Measurements from ENCODE around the gene USH2A.
"Not testable (repeated sequence)": the region's sequence is repeated elsewhere in the genome, so short reads cannot be mapped to it uniquely, and the experiment has no call there.

USH2A gene

GRCh38 chr1:216034506-216034905 lies 388.7 kb downstream of the USH2A start:
- Mint-ChIP-seq H3K36me3 (no peaks in the 10 kb centered on the region), H3K4me3 (no peak overlapping the region), H3K4me1 (no peaks in the 10 kb centered on the region), H3K27ac (no peak overlapping the region), H3K9me3 (no peaks in the 10 kb centered on the region), H3K27me3 (no peaks in the 10 kb centered on the region)
- DNase-seq (ENCODE audit: low spot score in 2 of 2) (no peak), ATAC-seq (ENCODE audit: low read depth) (no peak)

GRCh38 chr1:216032961-216033614 lies 390.2 kb downstream of the USH2A start:
- Mint-ChIP-seq H3K36me3 (no peaks in the 10 kb centered on the region), H3K27ac (no peak overlapping the region), H3K4me1 (no peaks in the 10 kb centered on the region), H3K9me3 (no peaks in the 10 kb centered on the region), H3K4me3 (no peak overlapping the region), H3K27me3 (no peaks in the 10 kb centered on the region)
- DNase-seq (ENCODE audit: low spot score in 2 of 2) = no peak
- ATAC-seq (ENCODE audit: low read depth) = no peak

DNA sequence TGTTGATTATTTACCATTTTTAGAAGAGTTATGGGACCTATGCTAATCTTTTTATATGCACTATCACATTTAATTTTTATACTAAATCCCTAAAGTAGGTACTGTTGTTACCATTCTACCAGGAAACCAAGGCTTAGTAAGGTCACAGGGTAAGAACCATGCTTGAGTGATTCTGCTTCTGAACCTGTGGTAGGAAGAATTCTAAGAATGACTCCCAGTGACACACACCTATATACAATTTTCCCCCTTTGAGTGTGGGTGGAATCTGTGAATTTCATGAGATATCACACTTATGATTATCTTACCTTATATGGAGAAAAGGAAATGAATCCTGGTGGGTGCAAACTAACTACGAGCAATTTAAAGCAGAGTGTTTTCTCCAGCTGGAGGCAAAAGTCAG lies 391.0 kb downstream of the USH2A start:
- Mint-ChIP-seq H3K4me1 (no peaks in the 10 kb centered on the region), H3K27ac (no peak overlapping the region), H3K4me3 (no peak overlapping the region), H3K27me3 (no peaks in the 10 kb centered on the region), H3K36me3 (no peaks in the 10 kb centered on the region), H3K9me3 (no peaks in the 10 kb centered on the region)
- no peak for DNase-seq (ENCODE audit: low spot score in 2 of 2)
- no peak for ATAC-seq (ENCODE audit: low read depth)

DNA sequence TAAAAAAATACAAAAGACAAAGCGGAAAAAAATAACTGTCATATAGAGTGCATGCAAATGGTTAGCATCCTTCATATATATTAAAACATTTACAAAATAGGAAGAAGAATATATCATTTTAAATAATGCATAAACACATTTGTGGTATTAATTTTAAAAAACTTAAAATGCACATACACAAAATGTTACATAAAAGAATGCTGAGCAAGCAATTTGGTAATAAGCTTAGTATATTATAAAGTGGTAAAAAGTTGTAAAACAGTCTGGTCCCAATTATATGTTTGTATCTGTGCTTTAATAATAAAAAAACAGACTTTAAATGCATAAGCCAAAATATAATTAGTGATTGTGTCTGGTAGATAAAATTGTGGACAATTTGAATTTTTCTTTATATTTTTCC lies 394.6 kb downstream of the USH2A start:
- no peaks in the 10 kb centered on the region for H3K36me3 Mint-ChIP-seq
- H3K4me1 Mint-ChIP-seq = no peaks in the 10 kb centered on the region
- ATAC-seq (ENCODE audit: low read depth) = no peak
- H3K27ac Mint-ChIP-seq = no peak overlapping the region
- DNase-seq (ENCODE audit: low spot score in 2 of 2) = no peak
- H3K9me3 Mint-ChIP-seq = no peaks in the 10 kb centered on the region
- H3K4me3 Mint-ChIP-seq = no peak overlapping the region
- no peaks in the 10 kb centered on the region for H3K27me3 Mint-ChIP-seq

DNA sequence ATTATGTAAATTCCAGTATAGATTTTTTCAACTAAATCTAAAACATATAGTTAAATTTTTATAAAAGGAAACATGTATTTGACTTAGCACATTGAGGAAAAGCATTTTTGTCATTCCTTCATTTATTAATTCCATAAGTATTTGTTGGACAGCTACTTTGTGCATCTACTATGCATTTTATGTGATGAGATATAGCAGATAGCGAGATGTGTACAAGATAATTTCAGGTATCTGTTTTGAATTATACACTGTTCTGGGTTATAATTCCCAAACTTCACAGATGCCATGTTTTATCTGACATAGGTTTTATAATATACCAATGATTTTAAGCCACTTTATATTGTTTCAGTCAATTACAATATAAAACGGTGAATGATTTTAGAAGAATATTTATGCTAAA lies 398.7 kb downstream of the USH2A start:
- DNase-seq (ENCODE audit: low spot score in 2 of 2) = no peak
- Mint-ChIP-seq H3K9me3 (no peaks in the 10 kb centered on the region), H3K4me3 (no peak overlapping the region), H3K4me1 (no peaks in the 10 kb centered on the region), H3K27me3 (no peaks in the 10 kb centered on the region), H3K27ac (no peak overlapping the region), H3K36me3 (no peaks in the 10 kb centered on the region)
- ATAC-seq (ENCODE audit: low read depth) = no peak

DNA sequence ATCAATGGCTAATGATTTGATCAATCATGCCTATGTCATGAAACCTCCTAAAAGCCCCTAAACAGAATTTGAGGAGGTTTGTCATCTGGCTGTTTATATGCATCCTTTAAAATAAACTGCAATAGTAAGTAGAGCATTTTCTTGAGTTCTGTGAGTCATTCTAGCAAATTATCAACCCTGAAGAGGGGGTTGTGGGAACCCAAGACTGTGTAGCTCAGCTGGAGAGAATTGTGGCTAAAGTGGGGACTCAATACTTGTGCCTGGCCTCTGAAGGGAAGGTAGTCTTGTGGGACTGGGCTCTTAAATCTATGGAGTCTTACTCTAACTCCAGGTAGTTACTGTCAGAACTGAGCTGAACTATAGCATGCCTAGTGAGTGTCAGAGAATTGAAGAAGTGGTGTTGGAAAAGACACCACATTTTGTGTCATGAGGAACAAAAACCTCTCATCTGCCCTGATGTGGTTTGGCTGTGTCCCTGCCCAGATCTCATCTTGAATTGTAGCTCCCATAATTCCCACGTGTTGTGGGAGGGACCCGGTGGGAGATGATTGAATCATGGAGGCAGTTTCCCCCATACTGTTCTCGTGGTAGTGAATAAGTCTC lies 402.4 kb downstream of the USH2A start:
- Mint-ChIP-seq H3K4me3 (no peak overlapping the region), H3K27me3 (no peaks in the 10 kb centered on the region), H3K36me3 (no peaks in the 10 kb centered on the region), H3K9me3 (no peaks in the 10 kb centered on the region), H3K4me1 (no peaks in the 10 kb centered on the region), H3K27ac (no peak overlapping the region)
- DNase-seq (ENCODE audit: low spot score in 2 of 2) (no peak), ATAC-seq (ENCODE audit: low read depth) (no peak)

DNA sequence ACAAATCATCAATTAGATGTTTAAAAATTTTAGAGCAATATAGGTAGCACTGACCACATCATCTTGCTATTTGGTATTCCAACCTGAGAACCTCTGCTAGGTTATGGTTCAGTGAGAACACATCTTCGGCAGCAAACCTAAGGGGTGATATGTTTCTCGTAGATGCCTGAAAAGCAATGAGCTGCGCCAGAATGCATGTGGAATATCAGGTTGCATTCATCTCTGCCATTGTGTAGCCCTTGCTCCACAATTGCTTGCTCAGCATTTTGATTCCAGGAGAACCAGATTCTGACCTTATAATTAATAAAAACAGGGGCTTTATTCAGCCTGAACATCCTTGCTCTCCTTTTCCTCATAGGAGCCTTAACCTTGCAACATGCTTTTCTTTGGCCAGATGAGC lies 408.1 kb downstream of the USH2A start:
- Mint-ChIP-seq H3K4me1 (no peaks in the 10 kb centered on the region), H3K36me3 (no peaks in the 10 kb centered on the region), H3K9me3 (peaks cover 1% of the 10 kb centered on the region), H3K27ac (no peak overlapping the region), H3K27me3 (peaks cover 1% of the 10 kb centered on the region), H3K4me3 (no peak overlapping the region)
- DNase-seq (ENCODE audit: low spot score in 2 of 2) = no peak
- no peak for ATAC-seq (ENCODE audit: low read depth)

GRCh38 chr1:216014086-216014485 lies 409.2 kb downstream of the USH2A start:
- H3K27ac Mint-ChIP-seq = no peak overlapping the region
- DNase-seq (ENCODE audit: low spot score in 2 of 2) (no peak), ATAC-seq (ENCODE audit: low read depth) (no peak)
- no peaks in the 10 kb centered on the region for H3K4me1 Mint-ChIP-seq
- H3K9me3 Mint-ChIP-seq = peaks cover 4% of the 10 kb centered on the region
- H3K36me3 Mint-ChIP-seq = no peaks in the 10 kb centered on the region
- H3K27me3 Mint-ChIP-seq = peaks cover 2% of the 10 kb centered on the region
- no peak overlapping the region for H3K4me3 Mint-ChIP-seq

GRCh38 chr1:216009456-216009855 lies 413.8 kb downstream of the USH2A start:
- not testable (repeated sequence) for H3K9me3 Mint-ChIP-seq; H3K27me3 Mint-ChIP-seq; H3K36me3 Mint-ChIP-seq; ATAC-seq (ENCODE audit: low read depth); DNase-seq (ENCODE audit: low spot score in 2 of 2); H3K4me1 Mint-ChIP-seq; H3K4me3 Mint-ChIP-seq; H3K27ac Mint-ChIP-seq

DNA sequence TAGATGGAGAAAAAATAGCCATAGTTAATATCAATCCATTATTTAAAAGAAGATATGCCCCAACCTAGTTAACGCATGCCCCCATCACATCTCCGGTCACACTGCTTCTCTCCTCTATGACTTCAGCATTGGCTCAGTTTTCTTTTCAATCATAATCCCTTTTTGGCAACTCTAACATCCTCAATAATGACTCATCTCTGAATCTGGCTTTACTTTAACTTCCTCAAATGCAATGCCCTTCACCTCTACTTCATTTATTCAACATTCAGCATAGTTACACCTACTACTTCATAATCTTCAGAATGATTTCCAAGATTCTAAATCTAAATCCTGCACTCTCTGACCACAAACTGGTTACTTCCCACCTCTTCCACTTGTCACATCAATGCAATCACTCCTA lies 417.3 kb downstream of the USH2A start:
- no peaks in the 10 kb centered on the region for H3K4me1 Mint-ChIP-seq
- ATAC-seq (ENCODE audit: low read depth) = no peak
- no peaks in the 10 kb centered on the region for H3K36me3 Mint-ChIP-seq
- DNase-seq (ENCODE audit: low spot score in 2 of 2) = no peak
- no peak overlapping the region for H3K27ac Mint-ChIP-seq
- H3K9me3 Mint-ChIP-seq = peaks cover 7% of the 10 kb centered on the region
- no peak overlapping the region for H3K4me3 Mint-ChIP-seq
- peaks cover 4% of the 10 kb centered on the region for H3K27me3 Mint-ChIP-seq

GRCh38 chr1:215992620-215993019 lies 430.6 kb downstream of the USH2A start:
- Mint-ChIP-seq H3K4me1 (no peaks in the 10 kb centered on the region), H3K27ac (no peak overlapping the region), H3K9me3 (no peaks in the 10 kb centered on the region), H3K36me3 (no peaks in the 10 kb centered on the region), H3K27me3 (no peaks in the 10 kb centered on the region), H3K4me3 (no peak overlapping the region)
- DNase-seq (ENCODE audit: low spot score in 2 of 2) = no peak
- ATAC-seq (ENCODE audit: low read depth) = no peak

GRCh38 chr1:215987092-215987875 lies 436.0 kb downstream of the USH2A start:
- Mint-ChIP-seq H3K9me3 (no peaks in the 10 kb centered on the region), H3K36me3 (no peaks in the 10 kb centered on the region)

DNA sequence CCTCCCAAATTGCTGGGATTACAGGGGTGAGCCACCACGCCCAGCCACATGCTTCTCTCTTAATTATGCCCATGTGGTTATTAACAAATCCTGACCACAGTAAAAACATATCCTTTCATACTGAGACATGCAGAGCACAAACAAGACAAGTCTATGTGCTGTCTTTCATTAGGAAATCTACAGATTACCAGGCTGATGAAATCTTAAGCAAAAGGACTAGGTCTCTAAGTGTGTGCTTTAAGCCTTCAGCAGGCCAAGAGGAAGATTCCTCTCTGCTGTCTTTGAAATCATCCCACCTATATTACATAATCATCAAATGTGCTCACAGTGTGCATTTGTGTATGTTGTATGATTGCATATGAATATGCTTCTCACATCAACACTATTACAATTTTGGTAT lies 436.8 kb downstream of the USH2A start:
- H3K4me3 Mint-ChIP-seq = no peak overlapping the region
- H3K4me1 Mint-ChIP-seq = no peaks in the 10 kb centered on the region
- H3K27me3 Mint-ChIP-seq = no peaks in the 10 kb centered on the region
- H3K9me3 Mint-ChIP-seq = peaks cover 1% of the 10 kb centered on the region
- no peak for DNase-seq (ENCODE audit: low spot score in 2 of 2)
- no peak overlapping the region for H3K27ac Mint-ChIP-seq
- ATAC-seq (ENCODE audit: low read depth) = no peak
- no peaks in the 10 kb centered on the region for H3K36me3 Mint-ChIP-seq

More at GRCh38 chr1:215987092-215987875, 436.0 kb downstream of the USH2A start:
- Mint-ChIP-seq H3K27me3 (no peaks in the 10 kb centered on the region), H3K4me1 (no peaks in the 10 kb centered on the region), H3K27ac (no peak overlapping the region), H3K4me3 (no peak overlapping the region)
- DNase-seq (ENCODE audit: low spot score in 2 of 2) = no peak
- ATAC-seq (ENCODE audit: low read depth) = no peak

GRCh38 chr1:215983680-215984079 lies 439.6 kb downstream of the USH2A start:
- ATAC-seq (ENCODE audit: low read depth) (no peak), DNase-seq (ENCODE audit: low spot score in 2 of 2) (no peak)
- Mint-ChIP-seq H3K27ac (no peak overlapping the region), H3K36me3 (no peaks in the 10 kb centered on the region), H3K4me3 (no peak overlapping the region), H3K9me3 (peaks cover 1% of the 10 kb centered on the region), H3K4me1 (no peaks in the 10 kb centered on the region), H3K27me3 (no peaks in the 10 kb centered on the region)
